K562 (cell line): ENCODE measurements around the gene NLRP6. TPM values are rescaled to one million over a fixed set of nuclear protein-coding genes. Genes with fewer than 3 reads are reported as not detected.
"Not testable (repeated sequence)": the region's sequence is repeated elsewhere in the genome, so short reads cannot be mapped to it uniquely, and the experiment has no call there.

Experiments used
- ATAC-seq: fragments of 200-7000 bp; cut with Tn5 transposase; 3 replicates; pipeline ENCODE4 v1.9.1; 2020; ENCODE audit warnings: moderate library complexity
- BruUV-seq: library from RNA; stranded (reverse); fragments of 400-500 nt; replicated peaks from 2 replicates; lab custom pipeline; 2021; lab: Mats Ljungman, UMichigan
- CTCF ChIA-PET: fragments of 300-600 bp; formaldehyde crosslinking; extraction: SDS; loops from one replicate; lab custom pipeline; 2021; ENCODE audit warnings: low intra/inter-chr PET ratio; lab: Yijun Ruan, JAX
- POLR2A ChIA-PET: fragments of 300-600, 350-650 bp; sonication (Branson Sonifier 250); formaldehyde crosslinking; extraction: SDS; loops from one replicate; lab custom pipeline; 2021; ENCODE audit warnings: antibody characterized with exemption, inconsistent platforms; lab: Yijun Ruan, JAX
- DNase-seq, 4 experiments: peaks; one replicate each; pipeline versions ENCODE4 v3.0.0 to v3.0.0-alpha.2; 2011 to 2018; ENCODE audit warnings: low spot score in 3 of 4, mixed read lengths in 3 of 4; ENCODE audit errors: extremely low read depth in 1 of 4
- FAIRE-seq: peaks from 2 replicates; lab custom pipeline; 2011; peaks lifted over from hg19 to GRCh38; lab: Jason Lieb, UNC
- H2AFZ ChIP-seq: 2 replicates; pipeline ENCODE4 v1.6.0; 2011; ENCODE audit warnings: low read depth, low read length, control low read depth, inconsistent platforms
- H3K27ac ChIP-seq: fragments of 200-600 bp; 3 replicates; pipeline ENCODE4 v1.8.0; 2011; ENCODE audit warnings: low read depth, mild to moderate bottlenecking, control low read depth, inconsistent platforms, low read length, moderate library complexity, mixed read lengths; ENCODE audit errors: extremely low read depth
- H3K27me3 ChIP-seq, 2 experiments: fragments of 300-600 bp in 1 of 2; 2 replicates in 1 of 2; 3 replicates in 1 of 2; pipeline versions ENCODE4 v1.6.0 to v1.8.0; 2011; ENCODE audit warnings: inconsistent platforms in 2 of 2, low read length in 2 of 2, mild to moderate bottlenecking in 1 of 2, mixed read lengths in 1 of 2, moderate library complexity in 1 of 2; ENCODE audit not compliant: control insufficient read depth in 2 of 2, insufficient read depth in 2 of 2
- H3K36me3 ChIP-seq: fragments of 300-600 bp; 3 replicates; pipeline ENCODE4 v1.8.0; 2011; ENCODE audit warnings: mild to moderate bottlenecking, low read length, inconsistent platforms; ENCODE audit not compliant: control insufficient read depth, insufficient read depth
- H3K4me1 ChIP-seq, 2 experiments: fragments of 200-600 bp in 1 of 2; replicated peaks in 1 of 2; 2 replicates in 1 of 2; 3 replicates in 1 of 2; pipeline versions ENCODE4 v1.5.1 to v1.8.0; 2011; ENCODE audit warnings: inconsistent platforms in 2 of 2, low read length in 2 of 2, mild to moderate bottlenecking in 1 of 2, mixed read lengths in 1 of 2, moderate library complexity in 1 of 2; ENCODE audit not compliant: control insufficient read depth in 2 of 2, insufficient read depth in 2 of 2
- H3K4me2 ChIP-seq: 2 replicates; pipeline ENCODE4 v1.6.1; 2011; ENCODE audit warnings: low read length, control low read depth, inconsistent platforms, mixed read lengths; ENCODE audit not compliant: insufficient read depth
- H3K4me3 ChIP-seq: fragments of 200-600 bp; sonication (generic), shearing (Covaris generic); 2 replicates; pipeline ENCODE4 v1.5.1; 2016; ENCODE audit warnings: control low read depth, inconsistent platforms
- H3K79me2 ChIP-seq: fragments of 200-600 bp; 3 replicates; pipeline ENCODE4 v1.8.0; 2011; ENCODE audit warnings: low read length, inconsistent platforms; ENCODE audit not compliant: control insufficient read depth, insufficient read depth
- H3K9ac ChIP-seq, 2 experiments: 2 replicates each; pipeline versions ENCODE4 v1.6.0 to v1.6.1; 2011; ENCODE audit warnings: low read depth in 2 of 2, low read length in 2 of 2, control low read depth in 1 of 2, inconsistent platforms in 1 of 2, mild to moderate bottlenecking in 1 of 2, mixed read lengths in 1 of 2; ENCODE audit not compliant: insufficient read depth in 1 of 2
- H3K9me1 ChIP-seq: one replicate; pipeline ENCODE4 v1.6.0; 2011; ENCODE audit warnings: inconsistent platforms, mild to moderate bottlenecking, low read length, moderate library complexity; ENCODE audit not compliant: control insufficient read depth, insufficient read depth
- H3K9me3 ChIP-seq: replicated peaks from 2 replicates; pipeline ENCODE4 v1.5.1; 2011; ENCODE audit warnings: low read depth, low read length, inconsistent platforms; ENCODE audit not compliant: control insufficient read depth, insufficient read depth
- H4K20me1 ChIP-seq: replicated peaks from 2 replicates; pipeline ENCODE4 v1.6.1; 2011; ENCODE audit warnings: low read length, inconsistent platforms, mixed read lengths; ENCODE audit not compliant: control insufficient read depth, insufficient read depth
- POLR2G ChIP-seq: fragments of 200-400 bp; formaldehyde crosslinking; IDR thresholded peaks from 2 replicates; pipeline ENCODE4 v1.6.1; 2017; ENCODE audit warnings: low read depth, mild to moderate bottlenecking, antibody characterized with exemption, low read length, moderate library complexity
- RBFOX2 ChIP-seq: fragments of 200-400 bp; formaldehyde crosslinking; IDR thresholded peaks from 2 replicates; pipeline ENCODE4 v1.6.1; 2017; ENCODE audit warnings: low read depth, mild to moderate bottlenecking, low read length, moderate library complexity
- WGBS: fragments of 100-300 bp; shearing (Covaris generic); methylation state at CpG from one replicate; pipeline ENCODE4 v1.1.6; 2016; ENCODE audit warnings: low coverage, mixed read lengths; ENCODE audit not compliant: insufficient coverage; ENCODE audit errors: missing lambda C conversion rate; 5-methylcytosine and 5-hydroxymethylcytosine counted together
- in situ Hi-C: fragments of 300-500 bp; cut with MboI; formaldehyde crosslinking; loops from 4 replicates; pipeline ENCODE4 v1.15.0; 2018; ENCODE audit warnings: inconsistent platforms, mixed read lengths
- intact Hi-C: fragments of 100-400 bp; cut with micrococcal nuclease; formaldehyde crosslinking; loops from 2 replicates; pipeline ENCODE4 v1.14.2; 2022
- polyA plus RNA-seq, 8 experiments: library from polyadenylated mRNA; depleted of rRNA in 4 of 8; stranded (reverse) in 5 of 8; unstranded in 3 of 8; fragments of >200 nt; fragmentation: Nextera tagmentation in 2 of 8; fragmentation: Illumina TruSeq in 1 of 8; extraction: Ambion mirVana in 2 of 8; extraction: Trizol in 1 of 8; gene quantifications; 2 replicates each; pipeline versions ENCODE4 v1.2.1 to v1.2.3, GENCODE V29; 2011 to 2014; ENCODE audit warnings: inconsistent platforms in 1 of 8, missing spikeins in 1 of 8
- total RNA-seq, 7 experiments: library from RNA; depleted of rRNA in 6 of 7; stranded (reverse); fragments of >200 nt in 6 of 7; fragmentation: Illumina TruSeq in 2 of 7; extraction: Trizol in 2 of 7; gene quantifications; 2 replicates each; pipeline versions ENCODE4 v1.2.1 to v1.2.3, GENCODE V29; 2011 to 2021; ENCODE audit warnings: low replicate concordance in 1 of 7
- TF ChIP-seq, protein P1 (sequence below): fragments of 200-800 bp; sonication (Bioruptor generic); IDR thresholded peaks from 2 replicates; pipeline ENCODE4 v1.6.1; 2017; ENCODE audit warnings: missing genetic modification characterization, missing compliant biosample characterization

NLRP6 gene
- total and polyA plus RNA-seq, 9 of the 15 experiments (the other 6 are each of a cell fraction or from before 2014, with no cell fraction given), result 0.03 to 0.18 (median 0.15) TPM; not detected in 5

DNA sequence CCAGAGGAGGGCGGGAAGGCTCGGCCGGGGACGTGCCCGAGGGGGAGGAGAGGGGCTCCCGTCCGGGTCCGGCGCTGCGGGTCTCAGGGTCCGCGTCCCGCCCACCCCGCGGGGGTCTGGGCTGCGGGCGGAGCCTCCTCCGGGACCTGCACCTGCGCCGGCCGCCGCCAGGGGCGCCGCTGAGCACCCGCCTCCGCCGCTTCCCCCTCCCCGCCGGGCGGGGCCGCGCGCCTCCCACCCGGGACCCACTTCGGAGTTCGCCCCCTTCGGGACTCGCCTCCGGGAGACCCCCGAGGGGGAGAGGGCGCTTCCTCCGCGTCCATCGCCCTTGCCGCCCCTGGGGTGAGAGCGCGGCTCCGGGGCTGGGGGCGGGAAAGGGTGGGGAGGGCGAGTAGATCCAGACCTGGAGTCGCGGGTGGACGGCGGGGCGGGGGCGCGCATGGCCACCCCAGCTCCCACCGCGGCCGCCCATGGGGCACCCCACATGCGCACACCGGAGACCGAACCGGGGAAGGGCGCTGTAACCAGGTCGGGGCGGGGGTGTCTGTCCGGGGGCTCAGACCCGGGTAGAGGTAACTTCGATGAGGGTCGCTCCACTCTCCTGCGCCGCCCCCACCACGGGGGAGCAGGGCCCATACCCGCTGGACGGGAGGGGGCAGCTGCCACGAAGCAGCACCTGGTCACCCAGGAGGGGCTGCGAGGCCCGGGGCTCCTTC, 40.4 kb downstream of the NLRP6 start:
- WGBS, result 1% methylated on average over 7 of the region's 79 CpGs
- peak; percentile 50 for ATAC-seq
- H3K27me3 ChIP-seq, H2AFZ ChIP-seq, CTCF ChIA-PET, in situ Hi-C loops, intact Hi-C loops, BruUV-seq, FAIRE-seq, H3K9me3 ChIP-seq, H3K9me1 ChIP-seq, H4K20me1 ChIP-seq, DNase-seq: not testable (repeated sequence)
- H3K27ac ChIP-seq, result peak overlapping the region; percentile 62; the same call in 1 of the 3 replicates
- peak overlapping the region; percentile 27 for H3K4me3 ChIP-seq
- peaks cover 12 to 44% of the 10 kb centered on the region in 2 experiments for H3K4me1 ChIP-seq
- peak overlapping the region; percentile 70 for H3K4me2 ChIP-seq
- H3K79me2 ChIP-seq, result peaks cover 63% of the 10 kb centered on the region
- peaks cover 29% of the 10 kb centered on the region; the same call in 1 of the 3 replicates for H3K36me3 ChIP-seq
- TF ChIP-seq RBFOX2 (peak; percentile 57), POLR2G (peak; percentile 61; the same call in 1 of the 2 replicates)
- TF ChIP-seq, protein P1, sequence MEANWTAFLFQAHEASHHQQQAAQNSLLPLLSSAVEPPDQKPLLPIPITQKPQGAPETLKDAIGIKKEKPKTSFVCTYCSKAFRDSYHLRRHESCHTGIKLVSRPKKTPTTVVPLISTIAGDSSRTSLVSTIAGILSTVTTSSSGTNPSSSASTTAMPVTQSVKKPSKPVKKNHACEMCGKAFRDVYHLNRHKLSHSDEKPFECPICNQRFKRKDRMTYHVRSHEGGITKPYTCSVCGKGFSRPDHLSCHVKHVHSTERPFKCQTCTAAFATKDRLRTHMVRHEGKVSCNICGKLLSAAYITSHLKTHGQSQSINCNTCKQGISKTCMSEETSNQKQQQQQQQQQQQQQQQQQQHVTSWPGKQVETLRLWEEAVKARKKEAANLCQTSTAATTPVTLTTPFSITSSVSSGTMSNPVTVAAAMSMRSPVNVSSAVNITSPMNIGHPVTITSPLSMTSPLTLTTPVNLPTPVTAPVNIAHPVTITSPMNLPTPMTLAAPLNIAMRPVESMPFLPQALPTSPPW (CRISPR knock-in tag), result 0 out of 2 replicates have a peak, but pooled peaks have one; percentile 16
- POLR2A ChIA-PET, result interaction anchor here (0.9 to 2.0 kb wide), 2 partner anchors 9 to 12 kb away, joined by 6 to 10 read pairs; no protein-coding TSS in a partner anchor
- H3K9ac ChIP-seq, result peak overlapping the region; percentile 68 to 87
